BJ (cell line): ENCODE measurements around the gene SLFNL1. TPM values are rescaled to one million over a fixed set of nuclear protein-coding genes. Genes with fewer than 3 reads are reported as not detected.

Experiments
- CTCF ChIA-PET: fragments of 350-600 bp; formaldehyde crosslinking; extraction: SDS; loops from one replicate; lab custom pipeline; 2021; ENCODE audit warnings: antibody characterized with exemption, inconsistent platforms; lab: Yijun Ruan, JAX
- POLR2A ChIA-PET: fragments of 300-600 bp; sonication (Branson Sonifier 250); formaldehyde crosslinking; extraction: SDS; loops from one replicate; lab custom pipeline; 2021; ENCODE audit warnings: antibody characterized with exemption; lab: Charles Lee
- DNase-seq: peaks from one replicate; pipeline ENCODE4 v3.0.0-alpha.2; 2011; ENCODE audit warnings: low read depth
- H3K27me3 ChIP-seq: 2 replicates; pipeline ENCODE4 v1.6.0; 2011; ENCODE audit warnings: low read length; ENCODE audit not compliant: control insufficient read depth, insufficient read depth
- H3K36me3 ChIP-seq: 2 replicates; pipeline ENCODE4 v1.5.1; 2011; ENCODE audit warnings: low read length; ENCODE audit not compliant: control insufficient read depth, insufficient read depth
- H3K4me3 ChIP-seq: 2 replicates; pipeline ENCODE4 v1.5.1; 2011; ENCODE audit warnings: low read depth, mild to moderate bottlenecking, control low read depth, low read length
- CTCF ChIP-seq: IDR thresholded peaks from 2 replicates; pipeline ENCODE4 v1.5.1; 2011; ENCODE audit warnings: low read depth, mild to moderate bottlenecking, control low read depth, inconsistent platforms, low read length, moderate library complexity; ENCODE audit not compliant: insufficient read depth
- polyA plus RNA-seq: library from polyadenylated mRNA; depleted of rRNA; stranded (reverse); fragments of >200 nt; gene quantifications from 2 replicates; pipeline ENCODE4 v1.2.3, GENCODE V29; 2011

The SLFNL1 gene
- polyA plus RNA-seq, 1 experiment: 0.10 TPM

DNA sequence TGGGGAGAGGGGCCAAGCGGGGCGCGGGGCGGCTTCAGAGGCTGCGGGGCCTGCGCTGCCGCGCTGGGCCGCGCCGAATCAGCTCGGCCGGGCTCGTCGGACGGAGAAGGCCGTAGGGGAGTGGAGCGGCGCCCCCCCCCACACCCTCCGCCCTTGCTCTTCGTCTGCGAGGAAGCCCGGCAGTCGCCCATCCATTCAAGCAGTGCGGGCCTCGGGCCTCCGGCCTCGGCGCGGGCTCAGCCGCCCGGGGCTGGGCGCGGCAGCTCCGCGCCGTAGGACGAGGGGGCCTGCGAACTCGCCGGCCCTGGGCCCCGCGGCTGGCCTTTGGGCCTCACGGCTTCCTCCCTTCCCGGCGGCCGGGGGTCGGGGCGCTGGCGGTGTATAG, 41.5 kb downstream of the SLFNL1 start:
- no peak for TF ChIP-seq CTCF
- DNase-seq: no peak
- ChIA-PET CTCF (interaction anchor here (0.8 to 2.5 kb wide), 5 partner anchors 10 to 131 kb away, joined by 3 to 11 read pairs (median 5); no protein-coding TSS in a partner anchor), POLR2A (interaction anchor here (0.6 to 0.7 kb wide), 5 partner anchors 118 to 1440 kb away, joined by 3 to 6 read pairs (median 4); partner anchors contain the start of gene CITED4)
- no peaks in the 10 kb centered on the region for H3K36me3 ChIP-seq
- H3K27me3 ChIP-seq: no peaks in the 10 kb centered on the region
- H3K4me3 ChIP-seq: peak overlapping the region; percentile 65

- peak; percentile 50 for DNase-seq
- POLR2A ChIA-PET: interaction anchor here (0.6 to 0.7 kb wide), 5 partner anchors 117 to 1440 kb away, joined by 3 to 6 read pairs (median 4); partner anchors contain the start of gene CITED4
- TF ChIP-seq CTCF: peak; percentile 37
- no peaks in the 10 kb centered on the region for H3K27me3 ChIP-seq
- peak within 1 kb of the TSS; percentile 65 for H3K4me3 ChIP-seq
- CTCF ChIA-PET: interaction anchor here (0.8 to 2.5 kb wide), 4 partner anchors 9 to 131 kb away, joined by 4 to 11 read pairs (median 6); no protein-coding TSS in a partner anchor
- no peaks in the 10 kb centered on the region for H3K36me3 ChIP-seq
Measured at GRCh38 chr1:40979241-40980067, 42.1 kb downstream of the SLFNL1 start, which contains the start of gene CTPS1. Gene CTPS1 (plus strand): TSS chr1:40979696. CDS start chr1:40983291, 3,595 bp downstream.

GRCh38 chr1:40978886-40979240, 42.7 kb downstream of the SLFNL1 start:
- POLR2A ChIA-PET: no interaction called here
- no peak for TF ChIP-seq CTCF
- H3K36me3 ChIP-seq: no peaks in the 10 kb centered on the region
- CTCF ChIA-PET: interaction anchor here (0.5 to 2.5 kb wide), 5 partner anchors 25 to 37 kb away, joined by 3 to 11 read pairs (median 5); no protein-coding TSS in a partner anchor
- H3K27me3 ChIP-seq: no peaks in the 10 kb centered on the region
- peak overlapping the region; percentile 65 for H3K4me3 ChIP-seq
- DNase-seq: no peak

DNA sequence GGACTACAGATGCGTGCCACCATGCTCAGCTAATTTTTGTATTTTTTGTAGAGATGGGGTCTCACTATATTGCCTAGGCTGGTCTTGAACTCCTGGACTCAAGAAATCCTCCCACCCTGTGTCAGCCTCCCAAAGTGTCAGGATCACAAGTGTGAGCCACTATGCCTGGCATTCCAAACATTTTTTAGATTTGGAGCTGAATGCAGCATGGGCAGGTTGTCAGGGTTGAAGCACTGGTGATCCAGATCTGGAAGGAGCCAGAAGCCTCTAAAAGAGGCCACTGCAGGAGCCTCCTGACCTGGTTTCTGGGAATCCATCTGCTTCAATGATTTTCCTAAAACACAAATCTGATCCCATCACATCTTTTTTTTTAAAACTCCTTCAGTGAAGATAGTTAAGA, 43.8 kb downstream of the SLFNL1 start:
- no peak for DNase-seq
- H3K27me3 ChIP-seq: no peaks in the 10 kb centered on the region
- TF ChIP-seq CTCF: no peak
- no peaks in the 10 kb centered on the region for H3K36me3 ChIP-seq
- ChIA-PET CTCF (interaction anchor here (1.2 to 2.0 kb wide), 4 partner anchors 9 to 29 kb away, joined by 3 to 8 read pairs (median 6); no protein-coding TSS in a partner anchor), POLR2A (no interaction called here)
- H3K4me3 ChIP-seq: no peak overlapping the region

DNA sequence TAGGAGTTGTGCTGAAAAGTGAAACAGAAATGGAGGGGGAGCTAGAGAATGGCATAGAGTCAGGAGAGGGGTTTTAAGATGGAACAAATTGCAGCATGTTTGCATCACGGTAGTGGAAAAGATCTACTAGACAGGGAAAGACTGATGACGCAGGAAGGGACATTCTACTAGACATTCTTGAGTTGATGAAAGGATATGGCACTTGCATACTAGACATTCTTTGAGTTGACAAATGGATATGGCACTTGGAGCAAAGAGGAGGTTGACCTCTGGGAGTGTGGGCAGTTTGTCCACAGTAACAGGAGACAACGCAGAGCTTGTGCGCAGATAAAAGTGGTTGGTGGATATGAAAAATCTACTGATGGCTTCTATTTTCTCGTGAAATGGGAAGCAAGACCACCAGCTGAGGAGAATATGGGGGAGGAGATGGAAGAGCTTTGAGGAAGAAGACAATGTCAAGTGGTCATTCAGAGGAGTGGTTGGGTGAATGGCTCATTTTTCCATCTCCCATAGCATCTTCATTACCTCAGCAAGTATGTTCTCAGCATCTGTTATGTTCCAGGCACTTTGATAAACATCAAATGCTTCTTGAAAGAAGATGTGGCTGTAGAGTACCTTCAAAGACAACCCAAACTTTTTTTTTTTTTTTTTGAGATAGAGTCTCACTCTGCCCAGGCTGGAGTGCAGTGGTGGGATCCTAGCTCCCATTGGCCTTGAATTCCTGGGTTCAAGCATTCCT, 44.4 kb downstream of the SLFNL1 start:
- DNase-seq: peak; percentile 43
- H3K36me3 ChIP-seq: no peaks in the 10 kb centered on the region
- no peaks in the 10 kb centered on the region for H3K27me3 ChIP-seq
- TF ChIP-seq CTCF: no peak
- POLR2A ChIA-PET: no interaction called here
- no peak overlapping the region for H3K4me3 ChIP-seq
- CTCF ChIA-PET: interaction anchor here (1.0 to 2.0 kb wide), 4 partner anchors 10 to 26 kb away, joined by 3 to 8 read pairs (median 6); no protein-coding TSS in a partner anchor
